EH (cell line): ENCODE data around the gene TMEM267.
A peak's percentile ranks its signal among the peaks of the same experiment; 100 is the strongest.
"Not testable (repeated sequence)": the region's sequence is repeated elsewhere in the genome, so short reads cannot be mapped to it uniquely, and the experiment has no call there.

Experiments used
- DNase-seq: peaks from one replicate; pipeline ENCODE4 v3.0.0-alpha.2; 2015; ENCODE audit warnings: low read depth

The TMEM267 gene

GRCh38 chr5:43483298-43484105 is at the start of gene TMEM267:
Gene TMEM267, minus strand, starts transcription at chr5:43483865. Its CDS starts 29,896 bp downstream, at chr5:43453969.
- peak; percentile 94 for DNase-seq

GRCh38 chr5:43530648-43531047 is 47.0 kb upstream of the TMEM267 start:
- DNase-seq = no peak

GRCh38 chr5:43523662-43524072 is 40.0 kb upstream of the TMEM267 start:
- DNase-seq = peak; percentile 23

- DNase-seq = no peak
Measured at GRCh38 chr5:43520615-43521014, 37.0 kb upstream of the TMEM267 start.

- DNase-seq = no peak
Measured at GRCh38 chr5:43515678-43516048, 32.0 kb upstream of the TMEM267 start.

- peak; percentile 97 for DNase-seq
Measured at GRCh38 chr5:43514816-43515677, 31.4 kb upstream of the TMEM267 start, which contains the start of gene C5orf34. Gene C5orf34, minus strand, starts transcription at chr5:43515148. Its CDS starts 5,809 bp downstream, at chr5:43509339.

DNA sequence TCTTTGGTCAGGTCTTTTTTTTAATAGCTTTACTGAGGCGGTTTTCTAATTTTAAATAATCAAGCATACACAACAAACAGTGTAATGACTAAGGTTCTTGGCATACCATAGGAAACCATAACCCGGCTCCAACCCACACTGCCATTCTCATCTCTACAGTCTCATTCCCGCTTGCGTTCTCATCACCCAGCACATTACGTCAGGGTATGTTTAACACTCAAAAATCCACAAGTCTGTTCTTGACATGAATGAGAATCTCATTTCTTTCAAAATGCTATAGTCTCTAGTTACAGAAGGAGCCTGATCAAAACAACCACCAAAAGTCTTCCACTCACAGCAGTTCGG is 30.8 kb upstream of the TMEM267 start:
- peak; percentile 81 for DNase-seq

GRCh38 chr5:43514025-43514424 is 30.4 kb upstream of the TMEM267 start:
- no peak for DNase-seq

DNA sequence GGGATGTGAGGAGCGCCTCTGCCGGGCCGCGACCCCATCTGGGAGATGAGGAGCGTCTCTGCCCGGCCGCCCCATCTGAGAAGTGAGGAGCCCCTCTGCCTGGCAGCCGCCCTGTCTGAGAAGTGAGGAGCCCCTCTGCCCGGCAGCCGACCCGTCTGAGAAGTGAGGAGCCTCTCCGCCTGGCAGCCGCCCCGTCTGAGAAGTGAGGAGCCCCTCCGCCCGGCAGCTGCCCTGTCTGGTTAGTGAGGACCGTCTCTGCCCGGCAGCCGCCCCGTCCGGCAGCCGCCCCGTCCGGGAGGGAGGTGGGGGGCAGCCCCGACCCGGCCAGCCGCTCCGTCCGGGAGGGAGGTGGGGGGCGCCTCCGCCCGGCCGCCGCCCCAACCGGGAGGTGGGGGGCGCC is 27.4 kb upstream of the TMEM267 start:
- not testable (repeated sequence) for DNase-seq

GRCh38 chr5:43498581-43498980 is 14.9 kb upstream of the TMEM267 start:
- DNase-seq = no peak

DNA sequence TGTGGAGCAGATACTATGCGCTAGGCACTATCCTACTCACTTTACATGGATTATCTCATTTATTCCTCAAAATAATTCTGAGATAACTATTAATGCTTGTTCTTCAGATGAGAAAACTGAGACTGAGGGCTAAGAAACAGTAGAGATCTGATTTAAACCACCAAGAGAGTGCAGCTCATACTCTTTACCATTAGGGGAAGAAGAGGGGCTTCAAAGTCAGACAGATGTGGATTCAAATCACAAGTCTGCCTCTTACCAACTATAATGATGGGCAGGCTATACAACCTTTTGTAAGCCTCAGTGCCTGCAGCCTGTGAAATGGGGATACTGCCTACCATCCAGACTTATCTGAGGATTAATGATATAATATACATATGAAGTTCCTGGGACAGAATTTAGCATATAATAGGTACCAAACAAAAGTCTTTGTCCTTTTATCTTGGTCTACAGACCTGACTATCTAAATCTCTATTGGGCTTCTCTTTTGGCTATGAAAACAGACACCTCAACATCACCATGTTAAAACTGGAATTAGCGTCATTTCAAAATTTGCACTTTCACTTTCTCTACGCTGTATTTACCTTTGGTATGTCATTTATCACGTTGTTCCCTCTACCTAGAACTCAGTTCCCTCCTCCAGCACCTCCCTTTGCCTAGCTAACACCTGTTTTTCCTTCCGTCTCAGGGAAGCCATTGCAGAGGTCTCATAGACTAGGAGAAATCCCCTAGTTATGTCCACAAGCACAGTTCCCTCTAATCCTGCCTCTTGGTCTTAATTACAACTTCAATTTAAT is 13.8 kb upstream of the TMEM267 start:
- no peak for DNase-seq

GRCh38 chr5:43491326-43491725 is 7.7 kb upstream of the TMEM267 start:
- no peak for DNase-seq

- no peak for DNase-seq
Measured at GRCh38 chr5:43486353-43486752, 2.7 kb upstream of the TMEM267 start.

DNA sequence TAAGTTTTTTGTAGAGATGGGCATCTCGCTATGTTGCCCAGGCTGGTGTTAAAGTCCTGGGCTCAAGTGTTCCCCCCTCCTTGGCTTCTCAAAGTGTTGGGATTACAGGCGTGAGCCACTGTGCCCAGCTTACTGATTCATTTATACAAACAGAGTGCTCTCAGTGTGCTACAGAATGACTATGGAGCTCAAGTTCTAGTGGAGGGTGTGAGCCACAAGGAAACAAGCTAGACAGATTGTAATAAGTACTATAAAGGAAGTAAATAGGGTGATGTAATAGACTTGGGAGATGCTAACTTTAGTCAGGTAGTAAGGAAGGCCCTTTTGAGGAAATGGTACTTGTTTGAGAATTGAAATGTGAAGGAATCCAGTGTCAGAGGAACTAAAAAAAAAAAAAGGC is 1.7 kb upstream of the TMEM267 start:
- DNase-seq = no peak

GRCh38 chr5:43484106-43484849 is 613 bp upstream of the TMEM267 start:
- peak; percentile 87 for DNase-seq

DNA sequence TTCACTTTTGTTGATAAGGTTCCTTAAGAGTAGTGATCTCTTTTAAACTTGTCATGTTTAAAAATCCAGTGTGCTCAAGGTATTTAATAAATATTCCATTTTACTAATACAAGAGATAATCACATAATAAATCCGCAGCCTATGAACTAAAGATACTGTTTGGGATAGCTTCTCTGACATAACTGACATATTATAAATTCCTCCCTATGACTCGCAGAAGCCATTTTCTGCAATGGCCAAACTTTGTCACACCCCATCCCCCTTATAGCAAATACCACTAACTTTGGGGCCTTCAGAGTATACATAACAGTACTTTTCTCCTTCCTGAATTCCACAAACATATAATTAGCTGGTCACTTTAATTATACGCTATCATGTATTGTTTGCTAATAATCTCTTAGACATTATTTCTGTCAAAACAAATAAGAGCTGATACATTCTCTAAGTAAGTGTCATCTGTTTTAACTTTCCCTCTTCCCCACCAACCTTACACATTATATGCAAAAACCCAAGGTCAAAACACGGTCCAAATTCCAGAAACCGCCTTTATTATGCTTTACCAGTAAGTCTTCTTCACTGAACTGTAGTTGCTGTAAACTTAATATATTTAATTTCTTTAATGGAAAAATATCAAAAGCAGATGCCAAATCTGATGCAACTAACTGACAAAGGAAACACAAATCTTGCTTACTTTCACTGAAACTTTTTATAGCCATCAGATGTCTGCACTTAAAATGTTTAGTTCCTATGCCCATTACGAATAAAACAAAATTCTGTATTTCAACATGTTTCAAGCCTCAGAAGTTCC is 971 bp downstream of the TMEM267 start:
- peak; percentile 74 for DNase-seq

GRCh38 chr5:43469671-43470391 is 13.8 kb downstream of the TMEM267 start:
- no peak for DNase-seq

DNA sequence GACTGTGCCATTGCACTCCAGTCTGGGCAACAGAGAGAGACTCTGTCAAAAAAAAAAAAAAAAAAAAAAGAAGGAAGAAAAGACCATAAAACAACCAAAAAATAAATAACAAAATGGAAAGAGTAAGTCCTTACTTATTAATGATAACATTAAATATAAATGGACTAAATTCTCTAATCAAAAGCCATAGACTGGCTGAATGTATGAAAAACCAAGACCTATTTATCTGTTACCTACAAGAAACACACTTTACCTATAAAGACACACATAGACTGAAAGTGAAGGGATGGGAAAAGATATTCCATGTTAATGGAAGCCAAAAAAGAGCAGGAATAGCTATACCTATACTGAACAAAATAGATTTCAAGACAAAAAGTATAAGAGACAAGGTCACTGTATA is 16.6 kb downstream of the TMEM267 start:
- DNase-seq = no peak

GRCh38 chr5:43465455-43465854 is 18.2 kb downstream of the TMEM267 start:
- not testable (repeated sequence) for DNase-seq

- DNase-seq = no peak
Measured at GRCh38 chr5:43461066-43461465, 22.6 kb downstream of the TMEM267 start.
